IMR-90 (cell line): Measurements from ENCODE around the gene BUB1B. TPM values are rescaled to one million over a fixed set of nuclear protein-coding genes. Genes with fewer than 3 reads are reported as not detected.

ENCODE experiments used
- ATAC-seq: fragments of 200-7000 bp; cut with Tn5 transposase; 2 replicates; pipeline ENCODE4 v1.9.1; 2020; ENCODE audit warnings: low read depth, mild to moderate bottlenecking, moderate library complexity
- BruUV-seq: library from RNA; stranded (reverse); fragments of 400-500 nt; replicated peaks from 2 replicates; lab custom pipeline; 2021; lab: Mats Ljungman, UMichigan
- CTCF ChIA-PET: fragments of 300-600 bp; formaldehyde crosslinking; extraction: SDS; loops from one replicate; lab custom pipeline; 2021; ENCODE audit warnings: antibody characterized with exemption; lab: Yijun Ruan, JAX
- POLR2A ChIA-PET: fragments of 300-600 bp; sonication (Branson Sonifier 250); formaldehyde crosslinking; loops from one replicate; lab custom pipeline; 2022; ENCODE audit warnings: antibody characterized with exemption; ENCODE audit not compliant: unreplicated experiment; lab: Charles Lee
- DNase-seq: peaks from one replicate; pipeline ENCODE4 v3.0.0; 2013
- H2AFZ ChIP-seq: replicated peaks from 2 replicates; pipeline ENCODE3; 2013; ENCODE audit warnings: low read length, mild to moderate bottlenecking; ENCODE audit not compliant: poor library complexity
- H2AK5ac ChIP-seq: 2 replicates; pipeline ENCODE4 v1.6.1; 2013; ENCODE audit warnings: low read depth, low read length, inconsistent platforms
- H2AK9ac ChIP-seq: replicated peaks from 2 replicates; pipeline ENCODE3; 2013; ENCODE audit warnings: mild to moderate bottlenecking, low read depth, low read length, moderate library complexity; ENCODE audit not compliant: poor library complexity
- H2BK120ac ChIP-seq: 2 replicates; pipeline ENCODE4 v1.6.1; 2013; ENCODE audit warnings: low read depth, low read length, inconsistent platforms
- H2BK15ac ChIP-seq: 3 replicates; pipeline ENCODE4 v1.6.1; 2013; ENCODE audit warnings: low read depth, low read length, inconsistent platforms
- H2BK20ac ChIP-seq: 2 replicates; pipeline ENCODE4 v1.6.1; 2013; ENCODE audit warnings: low read depth, mild to moderate bottlenecking, inconsistent platforms, low read length, moderate library complexity
- H2BK5ac ChIP-seq: 2 replicates; pipeline ENCODE4 v1.6.1; 2013; ENCODE audit warnings: mild to moderate bottlenecking, low read depth, low read length, inconsistent platforms; ENCODE audit not compliant: poor library complexity, severe bottlenecking
- H3K14ac ChIP-seq: replicated peaks from 2 replicates; pipeline ENCODE4 v1.6.1; 2013; ENCODE audit warnings: low read depth, low read length, inconsistent platforms
- H3K18ac ChIP-seq: 2 replicates; pipeline ENCODE4 v1.6.1; 2013; ENCODE audit warnings: low read depth, low read length, control low read depth
- H3K23ac ChIP-seq: 2 replicates; pipeline ENCODE4 v1.6.1; 2013; ENCODE audit warnings: low read depth, low read length, inconsistent platforms
- H3K27ac ChIP-seq: 2 replicates; pipeline ENCODE4 v1.5.1; 2013; ENCODE audit warnings: mild to moderate bottlenecking, control low read depth, low read length; ENCODE audit not compliant: insufficient read depth
- H3K27me3 ChIP-seq: 2 replicates; pipeline ENCODE4 v1.6.1; 2013; ENCODE audit warnings: low read length; ENCODE audit not compliant: control insufficient read depth, insufficient read depth
- H3K36me3 ChIP-seq: 2 replicates; pipeline ENCODE4 v1.6.1; 2013; ENCODE audit warnings: low read length, mixed read lengths; ENCODE audit not compliant: control insufficient read depth, insufficient read depth
- H3K4ac ChIP-seq: 2 replicates; pipeline ENCODE4 v1.6.1; 2013; ENCODE audit warnings: low read depth, low read length, inconsistent platforms
- H3K4me1 ChIP-seq: 2 replicates; pipeline ENCODE4 v1.6.1; 2013; ENCODE audit warnings: low read length, mixed read lengths; ENCODE audit not compliant: control insufficient read depth, insufficient read depth
- H3K4me2 ChIP-seq: 2 replicates; pipeline ENCODE4 v1.6.1; 2013; ENCODE audit warnings: low read depth, mild to moderate bottlenecking, control low read depth, low read length, moderate library complexity
- H3K4me3 ChIP-seq: 2 replicates; pipeline ENCODE4 v1.5.1; 2013; ENCODE audit warnings: low read depth, mild to moderate bottlenecking, control low read depth, low read length, moderate library complexity; ENCODE audit not compliant: insufficient read depth
- H3K56ac ChIP-seq: 2 replicates; pipeline ENCODE4 v1.6.1; 2013; ENCODE audit warnings: low read length, inconsistent platforms; ENCODE audit not compliant: insufficient read depth; ENCODE audit errors: extremely low read depth
- H3K79me1 ChIP-seq, 2 experiments: 2 replicates each; pipeline ENCODE4 v1.6.1; 2013; ENCODE audit warnings: low read length in 2 of 2, inconsistent platforms in 1 of 2, low read depth in 1 of 2
- H3K9ac ChIP-seq: 2 replicates; pipeline ENCODE4 v1.6.1; 2013; ENCODE audit warnings: low read depth, low read length, control low read depth
- H3K9me1 ChIP-seq: 2 replicates; pipeline ENCODE4 v1.6.1; 2013; ENCODE audit warnings: low read length, inconsistent platforms; ENCODE audit not compliant: insufficient read depth
- H3K9me3 ChIP-seq: 2 replicates; pipeline ENCODE4 v1.6.1; 2013; ENCODE audit warnings: low read length; ENCODE audit not compliant: control insufficient read depth, insufficient read depth
- H4K20me1 ChIP-seq: 2 replicates; pipeline ENCODE4 v1.6.1; 2013; ENCODE audit warnings: low read length, inconsistent platforms; ENCODE audit not compliant: insufficient read depth
- H4K5ac ChIP-seq: 2 replicates; pipeline ENCODE4 v1.6.1; 2013; ENCODE audit warnings: mild to moderate bottlenecking, low read depth, low read length, control low read depth
- H4K8ac ChIP-seq, 2 experiments: 2 replicates each; pipeline ENCODE4 v1.6.1; 2013; ENCODE audit warnings: low read depth in 2 of 2, low read length in 2 of 2, control low read depth in 1 of 2, inconsistent platforms in 1 of 2
- H4K91ac ChIP-seq: 2 replicates; pipeline ENCODE4 v1.6.1; 2013; ENCODE audit warnings: low read depth, low read length, inconsistent platforms; ENCODE audit not compliant: insufficient read depth
- BHLHE40 ChIP-seq: fragments of 150-350 bp; IDR thresholded peaks from 2 replicates; pipeline ENCODE4 v1.6.1; 2016; ENCODE audit warnings: mild to moderate bottlenecking, low read depth, low read length
- MAZ ChIP-seq: IDR thresholded peaks from 2 replicates; pipeline ENCODE4 v1.6.1; 2012; ENCODE audit warnings: low read depth, mild to moderate bottlenecking, low read length, improper control_type of control experiment, moderate library complexity, borderline replicate concordance
- MXI1 ChIP-seq: IDR thresholded peaks from 2 replicates; pipeline ENCODE4 v1.6.1; 2012; ENCODE audit warnings: low read depth, mild to moderate bottlenecking, low read length, moderate library complexity, borderline replicate concordance
- WGBS, 2 experiments: methylation state at CpG; one replicate each; pipeline versions ENCODE4 v1.1.5 to v1.1.7; 2013; ENCODE audit warnings: missing lambda C conversion rate in 2 of 2; ENCODE audit not compliant: insufficient read length in 1 of 2; ENCODE audit errors: extremely low coverage in 2 of 2; 5-methylcytosine and 5-hydroxymethylcytosine counted together
- dilution Hi-C: fragments of 300-500 bp; cut with HindIII; formaldehyde crosslinking; loops from one replicate; pipeline ENCODE4 v1.14.3; 2018; ENCODE audit warnings: low sequenced_read_pairs; ENCODE audit not compliant: unreplicated experiment
- in situ Hi-C: fragments of 300-500 bp; cut with MboI; formaldehyde crosslinking; loops from 3 replicates; pipeline ENCODE4 v1.14.3; 2019; ENCODE audit warnings: low sequenced_read_pairs, inconsistent platforms, mixed read lengths
- intact Hi-C: fragments of 100-400 bp; cut with micrococcal nuclease; formaldehyde crosslinking; loops from 2 replicates; pipeline ENCODE4 v1.10.0; 2022
- polyA plus RNA-seq, 3 experiments: library from polyadenylated mRNA; depleted of rRNA; stranded (reverse); fragments of >200 nt; gene quantifications; 2 replicates each; pipeline ENCODE4 v1.2.3, GENCODE V29; 2012; ENCODE audit warnings: low replicate concordance in 1 of 3
- total RNA-seq: library from RNA; depleted of rRNA; stranded (reverse); fragments of >200 nt; gene quantifications from 2 replicates; pipeline ENCODE4 v1.2.3, GENCODE V29; 2012

The BUB1B gene
- total and polyA plus RNA-seq, 2 of the 4 experiments (the other 2 are of a cell fraction): 15.6 to 24.7 TPM

- H4K20me1 ChIP-seq: 0 out of 2 replicates have a peak, but pooled peaks cover 1% of the 10 kb centered on the region
- no peak overlapping the region for H3K4ac ChIP-seq
- H3K4me3 ChIP-seq: no peak overlapping the region
- H3K9me3 ChIP-seq: no peaks in the 10 kb centered on the region
- H2BK15ac ChIP-seq: no peak overlapping the region
- no peak overlapping the region for H2AK9ac ChIP-seq
- no peak overlapping the region for H4K5ac ChIP-seq
- no peaks in the 10 kb centered on the region for H3K36me3 ChIP-seq
- H3K79me1 ChIP-seq: peaks cover 0 to 20% of the 10 kb centered on the region in 2 experiments; a peak in 2 of 4 replicates
- no peak overlapping the region for H2BK120ac ChIP-seq
- H4K91ac ChIP-seq: no peak overlapping the region
- DNase-seq (no peak), ATAC-seq (no peak)
- no peak overlapping the region for H3K4me2 ChIP-seq
- dilution Hi-C loops: no loop called here
- H3K56ac ChIP-seq: no peak overlapping the region
- H3K14ac ChIP-seq: no peak overlapping the region
- no peak overlapping the region for H3K9ac ChIP-seq
- no peak overlapping the region for H3K27ac ChIP-seq
- H2BK5ac ChIP-seq: no peak overlapping the region
- H3K27me3 ChIP-seq: no peaks in the 10 kb centered on the region
- H4K8ac ChIP-seq: no peak overlapping the region
- TF ChIP-seq MXI1 (no peak), MAZ (no peak), BHLHE40 (no peak)
- peak overlapping the region; percentile 14 for H2AFZ ChIP-seq
- H3K23ac ChIP-seq: no peak overlapping the region
- intact Hi-C loops: no loop called here
- no peak overlapping the region for H3K18ac ChIP-seq
- ChIA-PET POLR2A (no interaction called here), CTCF (no interaction called here)
- 89% methylated on average over 3 of the region's 7 CpGs; no CpG with 5 or more reads in 1 of the 2 experiments for WGBS, 2 experiments
- H3K4me1 ChIP-seq: 0 out of 2 replicates have a peak, but pooled peaks cover 1% of the 10 kb centered on the region
- in situ Hi-C loops: no loop called here
- BruUV-seq: no TSS peak
- peaks cover 3% of the 10 kb centered on the region; the same call in 1 of the 2 replicates for H3K9me1 ChIP-seq
- H2BK20ac ChIP-seq: no peak overlapping the region
- H2AK5ac ChIP-seq: no peak overlapping the region
Observed at GRCh38 chr15:40157778-40158447, 3.0 kb upstream of the BUB1B start.
